HEK293 (cell line): ENCODE results near the gene DPYSL4.

Experiments
- GFI1B ChIP-seq: fragments of 450-650 bp; formaldehyde crosslinking; IDR thresholded peaks from 2 replicates; pipeline ENCODE4 v1.5.1; 2016; ENCODE audit warnings: missing biosample characterization, missing genetic modification characterization
- GLI2 ChIP-seq: fragments of 450-650 bp; formaldehyde crosslinking; IDR thresholded peaks from 2 replicates; pipeline ENCODE4; 2017; ENCODE audit warnings: missing biosample characterization, missing genetic modification characterization, low read depth, borderline replicate concordance
- GLIS2 ChIP-seq: fragments of 450-650 bp; formaldehyde crosslinking; IDR thresholded peaks from 2 replicates; pipeline ENCODE4 v1.5.1; 2016; ENCODE audit warnings: missing biosample characterization, missing genetic modification characterization
- IKZF3 ChIP-seq: fragments of 450-650 bp; IDR thresholded peaks from 2 replicates; pipeline ENCODE4 v1.5.0; 2018; ENCODE audit warnings: missing biosample characterization, mild to moderate bottlenecking, missing genetic modification characterization, moderate library complexity
- KLF10 ChIP-seq: fragments of 450-650 bp; IDR thresholded peaks from 2 replicates; pipeline ENCODE4 v1.5.1; 2018; ENCODE audit warnings: missing biosample characterization, mild to moderate bottlenecking, missing genetic modification characterization
- PATZ1 ChIP-seq: fragments of 450-650 bp; formaldehyde crosslinking; IDR thresholded peaks from 2 replicates; pipeline ENCODE4 v1.5.1; 2016; ENCODE audit warnings: missing biosample characterization, missing genetic modification characterization
- REST ChIP-seq: fragments of 450-650 bp; formaldehyde crosslinking; IDR thresholded peaks from 2 replicates; pipeline ENCODE4 v1.5.1; 2016; ENCODE audit warnings: missing biosample characterization, missing genetic modification characterization
- SP7 ChIP-seq: fragments of 450-650 bp; formaldehyde crosslinking; IDR thresholded peaks from 2 replicates; pipeline ENCODE4 v1.5.1; 2016; ENCODE audit warnings: missing biosample characterization, missing genetic modification characterization
- ZBTB8A ChIP-seq: fragments of 450-650 bp; formaldehyde crosslinking; IDR thresholded peaks from 2 replicates; pipeline ENCODE4 v1.5.1; 2016; ENCODE audit warnings: missing biosample characterization, missing genetic modification characterization
- ZNF121 ChIP-seq: fragments of 450-650 bp; formaldehyde crosslinking; IDR thresholded peaks from 2 replicates; pipeline ENCODE4 v1.5.1; 2016; ENCODE audit warnings: missing biosample characterization, missing genetic modification characterization
- ZNF16 ChIP-seq: fragments of 450-650 bp; formaldehyde crosslinking; IDR thresholded peaks from 2 replicates; pipeline ENCODE4 v1.5.1; 2016; ENCODE audit warnings: low read depth, missing biosample characterization, missing genetic modification characterization
- ZNF302 ChIP-seq: fragments of 450-650 bp; formaldehyde crosslinking; IDR thresholded peaks from 2 replicates; pipeline ENCODE4 v1.5.1; 2016; ENCODE audit warnings: missing biosample characterization, missing genetic modification characterization, low read depth
- ZNF311 ChIP-seq: fragments of 450-650 bp; formaldehyde crosslinking; IDR thresholded peaks from 2 replicates; pipeline ENCODE4 v1.5.1; 2017; ENCODE audit warnings: missing biosample characterization, missing genetic modification characterization, borderline replicate concordance
- ZNF335 ChIP-seq: fragments of 450-650 bp; formaldehyde crosslinking; conservative IDR thresholded peaks from 2 replicates; pipeline ENCODE4 v1.5.1; 2016; ENCODE audit warnings: missing biosample characterization, missing genetic modification characterization
- ZNF433 ChIP-seq: fragments of 450-650 bp; formaldehyde crosslinking; IDR thresholded peaks from 2 replicates; pipeline ENCODE4 v1.5.1; 2016; ENCODE audit warnings: missing biosample characterization, missing genetic modification characterization, low read depth
- ZNF514 ChIP-seq: fragments of 450-650 bp; formaldehyde crosslinking; IDR thresholded peaks from 2 replicates; pipeline ENCODE4 v1.5.1; 2016; ENCODE audit warnings: missing biosample characterization, missing genetic modification characterization
- ZNF529 ChIP-seq: fragments of 450-650 bp; formaldehyde crosslinking; IDR thresholded peaks from 2 replicates; pipeline ENCODE4 v1.5.1; 2017; ENCODE audit warnings: missing genetic modification characterization, missing biosample characterization; ENCODE audit not compliant: insufficient replicate concordance
- ZNF600 ChIP-seq: fragments of 450-650 bp; formaldehyde crosslinking; IDR thresholded peaks from 2 replicates; pipeline ENCODE4 v1.5.1; 2016; ENCODE audit warnings: missing biosample characterization, missing genetic modification characterization
- ZNF747 ChIP-seq: fragments of 450-650 bp; formaldehyde crosslinking; IDR thresholded peaks from 2 replicates; pipeline ENCODE4 v1.5.1; 2016; ENCODE audit warnings: missing biosample characterization, missing genetic modification characterization
- ZNF76 ChIP-seq: fragments of 450-650 bp; formaldehyde crosslinking; IDR thresholded peaks from 2 replicates; pipeline ENCODE4; 2016; ENCODE audit warnings: low read depth, missing biosample characterization, missing genetic modification characterization, borderline replicate concordance
- ZSCAN23 ChIP-seq: fragments of 450-650 bp; formaldehyde crosslinking; IDR thresholded peaks from 2 replicates; pipeline ENCODE4 v1.5.1; 2016; ENCODE audit warnings: missing biosample characterization, missing genetic modification characterization
- ZSCAN30 ChIP-seq: fragments of 450-650 bp; IDR thresholded peaks from 2 replicates; pipeline ENCODE4 v1.5.1; 2018; ENCODE audit warnings: missing biosample characterization, mild to moderate bottlenecking, missing genetic modification characterization, moderate library complexity
- TF ChIP-seq, protein P1 (sequence below): fragments of 450-650 bp; formaldehyde crosslinking; conservative IDR thresholded peaks from 2 replicates; pipeline ENCODE4 v1.5.1; 2016; ENCODE audit warnings: low read depth, missing biosample characterization, missing genetic modification characterization
- TF ChIP-seq, protein P2 (sequence below): fragments of 450-650 bp; formaldehyde crosslinking; IDR thresholded peaks from 2 replicates; pipeline ENCODE4 v1.5.1; 2017; ENCODE audit warnings: missing biosample characterization, missing genetic modification characterization
- TF ChIP-seq, protein P3 (sequence below): fragments of 450-650 bp; formaldehyde crosslinking; IDR thresholded peaks from 2 replicates; pipeline ENCODE4 v1.5.1; 2016; ENCODE audit warnings: missing biosample characterization, missing genetic modification characterization, borderline replicate concordance
- TF ChIP-seq, protein P4 (sequence below): fragments of 450-650 bp; formaldehyde crosslinking; IDR thresholded peaks from 2 replicates; pipeline ENCODE4 v1.5.1; 2016; ENCODE audit warnings: missing biosample characterization, missing genetic modification characterization

Gene DPYSL4

GRCh38 chr10:132223156-132223590 lies 36.4 kb downstream of the DPYSL4 start (continued):
- TF ChIP-seq, protein P1, sequence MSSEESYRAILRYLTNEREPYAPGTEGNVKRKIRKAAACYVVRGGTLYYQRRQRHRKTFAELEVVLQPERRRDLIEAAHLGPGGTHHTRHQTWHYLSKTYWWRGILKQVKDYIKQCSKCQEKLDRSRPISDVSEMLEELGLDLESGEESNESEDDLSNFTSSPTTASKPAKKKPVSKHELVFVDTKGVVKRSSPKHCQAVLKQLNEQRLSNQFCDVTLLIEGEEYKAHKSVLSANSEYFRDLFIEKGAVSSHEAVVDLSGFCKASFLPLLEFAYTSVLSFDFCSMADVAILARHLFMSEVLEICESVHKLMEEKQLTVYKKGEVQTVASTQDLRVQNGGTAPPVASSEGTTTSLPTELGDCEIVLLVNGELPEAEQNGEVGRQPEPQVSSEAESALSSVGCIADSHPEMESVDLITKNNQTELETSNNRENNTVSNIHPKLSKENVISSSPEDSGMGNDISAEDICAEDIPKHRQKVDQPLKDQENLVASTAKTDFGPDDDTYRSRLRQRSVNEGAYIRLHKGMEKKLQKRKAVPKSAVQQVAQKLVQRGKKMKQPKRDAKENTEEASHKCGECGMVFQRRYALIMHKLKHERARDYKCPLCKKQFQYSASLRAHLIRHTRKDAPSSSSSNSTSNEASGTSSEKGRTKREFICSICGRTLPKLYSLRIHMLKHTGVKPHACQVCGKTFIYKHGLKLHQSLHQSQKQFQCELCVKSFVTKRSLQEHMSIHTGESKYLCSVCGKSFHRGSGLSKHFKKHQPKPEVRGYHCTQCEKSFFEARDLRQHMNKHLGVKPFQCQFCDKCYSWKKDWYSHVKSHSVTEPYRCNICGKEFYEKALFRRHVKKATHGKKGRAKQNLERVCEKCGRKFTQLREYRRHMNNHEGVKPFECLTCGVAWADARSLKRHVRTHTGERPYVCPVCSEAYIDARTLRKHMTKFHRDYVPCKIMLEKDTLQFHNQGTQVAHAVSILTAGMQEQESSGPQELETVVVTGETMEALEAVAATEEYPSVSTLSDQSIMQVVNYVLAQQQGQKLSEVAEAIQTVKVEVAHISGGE (tag by site-specific recombination): no peak
- no peak for TF ChIP-seq ZNF514
- TF ChIP-seq IKZF3 (tag by site-specific recombination): peak; percentile 63; the same call in 1 of the 2 replicates
- TF ChIP-seq ZNF121 (tag by site-specific recombination): 0 out of 2 replicates have a peak, but pooled peaks have one; percentile 37
- TF ChIP-seq ZNF76 (tag by site-specific recombination): peak; percentile 55; the same call in 1 of the 2 replicates
- peak; percentile 41; the same call in 1 of the 2 replicates for TF ChIP-seq ZBTB8A
- no peak for TF ChIP-seq ZNF529
- TF ChIP-seq GFI1B (tag by site-specific recombination): no peak
- no peak for TF ChIP-seq ZSCAN23 (tag by site-specific recombination)
- 0 out of 2 replicates have a peak, but pooled peaks have one; percentile 10 for TF ChIP-seq GLIS2
- TF ChIP-seq, protein P2, sequence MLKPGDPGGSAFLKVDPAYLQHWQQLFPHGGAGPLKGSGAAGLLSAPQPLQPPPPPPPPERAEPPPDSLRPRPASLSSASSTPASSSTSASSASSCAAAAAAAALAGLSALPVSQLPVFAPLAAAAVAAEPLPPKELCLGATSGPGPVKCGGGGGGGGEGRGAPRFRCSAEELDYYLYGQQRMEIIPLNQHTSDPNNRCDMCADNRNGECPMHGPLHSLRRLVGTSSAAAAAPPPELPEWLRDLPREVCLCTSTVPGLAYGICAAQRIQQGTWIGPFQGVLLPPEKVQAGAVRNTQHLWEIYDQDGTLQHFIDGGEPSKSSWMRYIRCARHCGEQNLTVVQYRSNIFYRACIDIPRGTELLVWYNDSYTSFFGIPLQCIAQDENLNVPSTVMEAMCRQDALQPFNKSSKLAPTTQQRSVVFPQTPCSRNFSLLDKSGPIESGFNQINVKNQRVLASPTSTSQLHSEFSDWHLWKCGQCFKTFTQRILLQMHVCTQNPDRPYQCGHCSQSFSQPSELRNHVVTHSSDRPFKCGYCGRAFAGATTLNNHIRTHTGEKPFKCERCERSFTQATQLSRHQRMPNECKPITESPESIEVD (tag by site-specific recombination): no peak
- peak; percentile 86 for TF ChIP-seq ZSCAN30 (tag by site-specific recombination)
- TF ChIP-seq, protein P3, sequence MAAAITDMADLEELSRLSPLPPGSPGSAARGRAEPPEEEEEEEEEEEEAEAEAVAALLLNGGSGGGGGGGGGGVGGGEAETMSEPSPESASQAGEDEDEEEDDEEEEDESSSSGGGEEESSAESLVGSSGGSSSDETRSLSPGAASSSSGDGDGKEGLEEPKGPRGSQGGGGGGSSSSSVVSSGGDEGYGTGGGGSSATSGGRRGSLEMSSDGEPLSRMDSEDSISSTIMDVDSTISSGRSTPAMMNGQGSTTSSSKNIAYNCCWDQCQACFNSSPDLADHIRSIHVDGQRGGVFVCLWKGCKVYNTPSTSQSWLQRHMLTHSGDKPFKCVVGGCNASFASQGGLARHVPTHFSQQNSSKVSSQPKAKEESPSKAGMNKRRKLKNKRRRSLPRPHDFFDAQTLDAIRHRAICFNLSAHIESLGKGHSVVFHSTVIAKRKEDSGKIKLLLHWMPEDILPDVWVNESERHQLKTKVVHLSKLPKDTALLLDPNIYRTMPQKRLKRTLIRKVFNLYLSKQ (tag by site-specific recombination): no peak
- peak; percentile 34; the same call in 1 of the 2 replicates for TF ChIP-seq KLF10 (tag by site-specific recombination)
- TF ChIP-seq GLI2 (tag by site-specific recombination): no peak
- TF ChIP-seq, protein P4, sequence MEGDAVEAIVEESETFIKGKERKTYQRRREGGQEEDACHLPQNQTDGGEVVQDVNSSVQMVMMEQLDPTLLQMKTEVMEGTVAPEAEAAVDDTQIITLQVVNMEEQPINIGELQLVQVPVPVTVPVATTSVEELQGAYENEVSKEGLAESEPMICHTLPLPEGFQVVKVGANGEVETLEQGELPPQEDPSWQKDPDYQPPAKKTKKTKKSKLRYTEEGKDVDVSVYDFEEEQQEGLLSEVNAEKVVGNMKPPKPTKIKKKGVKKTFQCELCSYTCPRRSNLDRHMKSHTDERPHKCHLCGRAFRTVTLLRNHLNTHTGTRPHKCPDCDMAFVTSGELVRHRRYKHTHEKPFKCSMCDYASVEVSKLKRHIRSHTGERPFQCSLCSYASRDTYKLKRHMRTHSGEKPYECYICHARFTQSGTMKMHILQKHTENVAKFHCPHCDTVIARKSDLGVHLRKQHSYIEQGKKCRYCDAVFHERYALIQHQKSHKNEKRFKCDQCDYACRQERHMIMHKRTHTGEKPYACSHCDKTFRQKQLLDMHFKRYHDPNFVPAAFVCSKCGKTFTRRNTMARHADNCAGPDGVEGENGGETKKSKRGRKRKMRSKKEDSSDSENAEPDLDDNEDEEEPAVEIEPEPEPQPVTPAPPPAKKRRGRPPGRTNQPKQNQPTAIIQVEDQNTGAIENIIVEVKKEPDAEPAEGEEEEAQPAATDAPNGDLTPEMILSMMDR: peak; percentile 99
- TF ChIP-seq ZNF335 (tag by site-specific recombination): peak; percentile 59
- peak; percentile 49 for TF ChIP-seq ZNF600 (tag by site-specific recombination)
- TF ChIP-seq REST (tag by site-specific recombination): 0 out of 2 replicates have a peak, but pooled peaks have one; percentile 25
- no peak for TF ChIP-seq ZNF433 (tag by site-specific recombination)
- TF ChIP-seq ZNF302 (tag by site-specific recombination): no peak
- TF ChIP-seq ZNF16: no peak
- TF ChIP-seq SP7 (tag by site-specific recombination): peak; percentile 58
- TF ChIP-seq ZNF747 (tag by site-specific recombination): no peak
- 0 out of 2 replicates have a peak, but pooled peaks have one; percentile 22 for TF ChIP-seq PATZ1 (tag by site-specific recombination)
- TF ChIP-seq ZNF311 (tag by site-specific recombination): no peak
